Mucosa of descending colon (tissue), 3 donors: ENCODE measurements around the gene ARHGEF28. TPM values are rescaled to one million over a fixed set of nuclear protein-coding genes. Genes with fewer than 3 reads are reported as not detected.

Source experiments
- ATAC-seq: fragments of 200-7000 bp; cut with Tn5 transposase; one replicate; pipeline ENCODE4 v1.9.1; 2020; ENCODE audit warnings: mild to moderate bottlenecking, moderate library complexity
- DNase-seq, 3 donors: peaks; one replicate each; pipeline ENCODE4 v3.0.0-alpha.2; 2020
- H3K36me3 ChIP-seq: fragments of 200-600 bp; one replicate; pipeline ENCODE4 v1.8.0; 2021; ENCODE audit warnings: low read depth, mild to moderate bottlenecking
- H3K4me1 ChIP-seq: fragments of 200-600 bp; one replicate; pipeline ENCODE4 v1.8.0; 2021; ENCODE audit warnings: low read depth, mild to moderate bottlenecking
- H3K4me3 ChIP-seq: fragments of 200-600 bp; one replicate; pipeline ENCODE4 v1.8.0; 2021; ENCODE audit warnings: mild to moderate bottlenecking
- H3K9me3 ChIP-seq: fragments of 200-600 bp; one replicate; pipeline ENCODE4 v1.8.0; 2021; ENCODE audit warnings: mild to moderate bottlenecking
- CTCF ChIP-seq: fragments of 200-600 bp; IDR thresholded peaks from one replicate; pipeline ENCODE4 v1.8.0; 2022; ENCODE audit warnings: antibody characterized with exemption, mild to moderate bottlenecking
- intact Hi-C, 2 donors: fragments of 100-400 bp; cut with DNase I in 1 of 2; cut with micrococcal nuclease in 1 of 2; formaldehyde crosslinking; loops; one replicate each; pipeline versions ENCODE4 v1.11.0 to v1.11.1; 2022; cut with DNase I, micrococcal nuclease
- total RNA-seq, 3 donors: library from RNA; stranded (reverse); fragmentation: NEBNext Ultra II Directional in 2 of 3; extraction: Animal tissue kit (Norgen Biotek cat#: 25700) in 2 of 3; gene quantifications; one replicate each; pipeline versions ENCODE4 v1.2.1 to v1.2.4, GENCODE V29; 2021 to 2023
- donor health status: DM: no; HTN: no; CAD: no; lungs with moderate emphysema.
- donor health status: DM: no; HTN: no; CAD: no.
- donor health status: DM: no; HTN: yes; CAD: no.

ARHGEF28 gene
- total RNA-seq, 3 donors from 2014 or later, result 5.4 to 21.7 (median 11.6) TPM

- DNase-seq (no peak), ATAC-seq (no peak)
- H3K4me3 ChIP-seq, result no peak overlapping the region
- no peak for TF ChIP-seq CTCF
- no peaks in the 10 kb centered on the region for H3K9me3 ChIP-seq
- intact Hi-C loops, result no loop called here
- no peaks in the 10 kb centered on the region for H3K36me3 ChIP-seq
- no peaks in the 10 kb centered on the region for H3K4me1 ChIP-seq
These were observed 12.5 kb downstream of the ARHGEF28 start for GRCh38 chr5:73638344-73639095.

- no peak for ATAC-seq
- Histone ChIP-seq H3K4me3 (no peak overlapping the region), H3K4me1 (no peaks in the 10 kb centered on the region), H3K36me3 (no peaks in the 10 kb centered on the region), H3K9me3 (no peaks in the 10 kb centered on the region)
- DNase-seq, result no peak
- no peak for TF ChIP-seq CTCF
- intact Hi-C loops, result no loop called here
These were observed 14.9 kb downstream of the ARHGEF28 start for GRCh38 chr5:73640861-73641320.

- Histone ChIP-seq H3K4me3 (no peak overlapping the region), H3K4me1 (no peaks in the 10 kb centered on the region), H3K9me3 (no peaks in the 10 kb centered on the region), H3K36me3 (no peaks in the 10 kb centered on the region)
- intact Hi-C loops, result no loop called here
- TF ChIP-seq CTCF, result no peak
- no peak for DNase-seq
- no peak for ATAC-seq
These were observed 15.8 kb downstream of the ARHGEF28 start for GRCh38 chr5:73641811-73642210.

- TF ChIP-seq CTCF, result no peak
- no peak for DNase-seq
- no peaks in the 10 kb centered on the region for H3K36me3 ChIP-seq
- no peak for ATAC-seq
- intact Hi-C loops, result no loop called here
- no peaks in the 10 kb centered on the region for H3K4me1 ChIP-seq
- H3K9me3 ChIP-seq, result no peaks in the 10 kb centered on the region
- no peak overlapping the region for H3K4me3 ChIP-seq
These were observed 16.3 kb downstream of the ARHGEF28 start for GRCh38 chr5:73642344-73642743.

GRCh38 chr5:73644385-73644963, 18.5 kb downstream of the ARHGEF28 start:
- no peaks in the 10 kb centered on the region for H3K4me1 ChIP-seq
- ATAC-seq, result no peak
- intact Hi-C loops, result no loop called here
- TF ChIP-seq CTCF, result no peak
- H3K9me3 ChIP-seq, result no peaks in the 10 kb centered on the region
- no peak for DNase-seq
- H3K36me3 ChIP-seq, result no peaks in the 10 kb centered on the region
- no peak overlapping the region for H3K4me3 ChIP-seq
